ENCODE measurements around the gene SPTB.

SPTB gene

GRCh38 chr14:64846319-64846718 is 33.4 kb downstream of the SPTB start:
- no peak overlapping the region for H3K4me3 ChIP-seq (ENCODE audit: low read depth, low read length)
- no peak for TF ChIP-seq MYC (IDR thresholded peaks at IDR 0.05; ENCODE audit: low read depth, low read length)
- no peak for TF ChIP-seq POLR2A (IDR thresholded peaks at IDR 0.05; ENCODE audit: extremely low read depth, insufficient read length)
- no peak for TF ChIP-seq MAX (IDR thresholded peaks at IDR 0.05; ENCODE audit: low read depth, low read length)
- TF ChIP-seq CTCF (IDR thresholded peaks at IDR 0.05; ENCODE audit: low read depth, low read length), result no peak
- DNase-seq (ENCODE audit: low read depth), result no peak

- H3K4me3 ChIP-seq (ENCODE audit: low read depth, low read length), result no peak overlapping the region
- no peak for TF ChIP-seq POLR2A (IDR thresholded peaks at IDR 0.05; ENCODE audit: extremely low read depth, insufficient read length)
- no peak for TF ChIP-seq MAX (IDR thresholded peaks at IDR 0.05; ENCODE audit: low read depth, low read length)
- TF ChIP-seq CTCF (IDR thresholded peaks at IDR 0.05; ENCODE audit: low read depth, low read length), result no peak
- TF ChIP-seq MYC (IDR thresholded peaks at IDR 0.05; ENCODE audit: low read depth, low read length), result no peak
- DNase-seq (ENCODE audit: low read depth), result no peak
Observed at GRCh38 chr14:64845878-64846277, 33.8 kb downstream of the SPTB start.

- TF ChIP-seq CTCF (IDR thresholded peaks at IDR 0.05; ENCODE audit: low read depth, low read length) (no peak), MAX (IDR thresholded peaks at IDR 0.05; ENCODE audit: low read depth, low read length) (no peak), POLR2A (IDR thresholded peaks at IDR 0.05; ENCODE audit: extremely low read depth, insufficient read length) (no peak), MYC (IDR thresholded peaks at IDR 0.05; ENCODE audit: low read depth, low read length) (no peak)
- H3K4me3 ChIP-seq (ENCODE audit: low read depth, low read length), result no peak overlapping the region
- no peak for DNase-seq (ENCODE audit: low read depth)
Observed at GRCh38 chr14:64844969-64845536, 34.7 kb downstream of the SPTB start.

- H3K4me3 ChIP-seq (ENCODE audit: low read depth, low read length), result no peak overlapping the region
- DNase-seq (ENCODE audit: low read depth), result peak; percentile 44
- TF ChIP-seq CTCF (IDR thresholded peaks at IDR 0.05; ENCODE audit: low read depth, low read length), result no peak
- TF ChIP-seq MYC (IDR thresholded peaks at IDR 0.05; ENCODE audit: low read depth, low read length), result no peak
- TF ChIP-seq MAX (IDR thresholded peaks at IDR 0.05; ENCODE audit: low read depth, low read length), result no peak
- TF ChIP-seq POLR2A (IDR thresholded peaks at IDR 0.05; ENCODE audit: extremely low read depth, insufficient read length), result no peak
Observed at GRCh38 chr14:64844272-64844671, 35.4 kb downstream of the SPTB start.

GRCh38 chr14:64843548-64843947 is 36.2 kb downstream of the SPTB start:
- H3K4me3 ChIP-seq (ENCODE audit: low read depth, low read length), result no peak overlapping the region
- no peak for TF ChIP-seq CTCF (IDR thresholded peaks at IDR 0.05; ENCODE audit: low read depth, low read length)
- TF ChIP-seq MAX (IDR thresholded peaks at IDR 0.05; ENCODE audit: low read depth, low read length), result no peak
- no peak for TF ChIP-seq MYC (IDR thresholded peaks at IDR 0.05; ENCODE audit: low read depth, low read length)
- no peak for TF ChIP-seq POLR2A (IDR thresholded peaks at IDR 0.05; ENCODE audit: extremely low read depth, insufficient read length)
- DNase-seq (ENCODE audit: low read depth), result no peak
